LNCAP (cell line): ENCODE measurements around the gene PIGB.

Experiments used
- CTCF ChIP-seq: fragments of 450-650 bp; IDR thresholded peaks from 2 replicates; pipeline ENCODE4 v1.5.1; 2017; ENCODE audit warnings: mild to moderate bottlenecking

The PIGB gene

GRCh38 chr15:55353025-55353424, 34.0 kb downstream of the PIGB start:
- no peak for TF ChIP-seq CTCF

- TF ChIP-seq CTCF, result no peak
These were observed 38.1 kb downstream of the PIGB start for GRCh38 chr15:55356985-55357585.

GRCh38 chr15:55357774-55358173, 38.8 kb downstream of the PIGB start:
- no peak for TF ChIP-seq CTCF

- TF ChIP-seq CTCF, result no peak
These were observed 39.4 kb downstream of the PIGB start for GRCh38 chr15:55358471-55358870.

- TF ChIP-seq CTCF, result no peak
These were observed 41.2 kb downstream of the PIGB start for GRCh38 chr15:55360256-55360655.

GRCh38 chr15:55361048-55361447, 42.0 kb downstream of the PIGB start:
- no peak for TF ChIP-seq CTCF

- TF ChIP-seq CTCF, result no peak
These were observed 43.6 kb downstream of the PIGB start for GRCh38 chr15:55362641-55363040.

- TF ChIP-seq CTCF, result no peak
These were observed 48.0 kb downstream of the PIGB start for GRCh38 chr15:55366981-55367380.
